ENCODE measurements around the gene ALPK3.

DNA sequence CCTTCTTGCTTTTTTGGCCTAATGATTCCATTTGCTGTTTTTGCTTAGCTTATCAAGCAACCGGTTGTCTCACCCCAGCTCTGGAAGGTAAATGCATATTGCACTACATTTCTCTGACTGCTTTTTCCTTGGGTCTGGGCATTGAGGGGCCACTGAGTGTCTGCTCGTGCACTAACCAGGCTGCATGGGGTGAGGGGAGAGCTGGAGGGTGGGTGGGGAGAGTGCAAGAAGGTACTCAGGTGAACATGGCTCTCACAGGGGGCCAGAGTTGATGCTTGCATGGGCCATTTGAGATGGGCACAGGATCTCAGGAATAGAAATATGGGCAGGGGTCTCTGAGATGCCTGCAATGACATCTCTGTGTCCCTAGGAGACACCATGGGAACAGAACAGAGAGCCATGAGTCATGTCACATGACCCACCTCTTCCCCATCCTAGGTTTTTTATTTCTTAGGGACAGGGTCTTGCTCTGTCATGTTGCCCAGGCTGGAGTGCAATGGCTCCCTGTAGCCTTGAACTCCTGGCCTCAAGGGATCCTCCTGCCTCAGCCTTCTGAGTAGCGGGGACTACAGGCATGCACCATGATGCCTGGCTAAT is 6.2 kb downstream of the ALPK3 start:
- TF ChIP-seq, protein P1, sequence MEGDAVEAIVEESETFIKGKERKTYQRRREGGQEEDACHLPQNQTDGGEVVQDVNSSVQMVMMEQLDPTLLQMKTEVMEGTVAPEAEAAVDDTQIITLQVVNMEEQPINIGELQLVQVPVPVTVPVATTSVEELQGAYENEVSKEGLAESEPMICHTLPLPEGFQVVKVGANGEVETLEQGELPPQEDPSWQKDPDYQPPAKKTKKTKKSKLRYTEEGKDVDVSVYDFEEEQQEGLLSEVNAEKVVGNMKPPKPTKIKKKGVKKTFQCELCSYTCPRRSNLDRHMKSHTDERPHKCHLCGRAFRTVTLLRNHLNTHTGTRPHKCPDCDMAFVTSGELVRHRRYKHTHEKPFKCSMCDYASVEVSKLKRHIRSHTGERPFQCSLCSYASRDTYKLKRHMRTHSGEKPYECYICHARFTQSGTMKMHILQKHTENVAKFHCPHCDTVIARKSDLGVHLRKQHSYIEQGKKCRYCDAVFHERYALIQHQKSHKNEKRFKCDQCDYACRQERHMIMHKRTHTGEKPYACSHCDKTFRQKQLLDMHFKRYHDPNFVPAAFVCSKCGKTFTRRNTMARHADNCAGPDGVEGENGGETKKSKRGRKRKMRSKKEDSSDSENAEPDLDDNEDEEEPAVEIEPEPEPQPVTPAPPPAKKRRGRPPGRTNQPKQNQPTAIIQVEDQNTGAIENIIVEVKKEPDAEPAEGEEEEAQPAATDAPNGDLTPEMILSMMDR (IDR thresholded peaks at IDR 0.05; ENCODE audit: poor library complexity, severe bottlenecking) = no peak
- TF ChIP-seq SMC3 (conservative IDR thresholded peaks at IDR 0.05; ENCODE audit: poor library complexity) (no peak), RAD21 (conservative IDR thresholded peaks at IDR 0.05) (no peak), EZH2 (IDR thresholded peaks at IDR 0.05; ENCODE audit: borderline replicate concordance, insufficient read depth, low read length, poor library complexity, severe bottlenecking) (no peak), TAF1 (IDR thresholded peaks at IDR 0.05; ENCODE audit: low read depth) (no peak), EP300 (conservative IDR thresholded peaks at IDR 0.05; ENCODE audit: poor library complexity, severe bottlenecking) (no peak), POLR2AphosphoS5 (IDR thresholded peaks at IDR 0.05) (no peak)
